GM23338 (cell line): ENCODE measurements around the gene C2orf81. TPM values are rescaled to one million over a fixed set of nuclear protein-coding genes. Genes with fewer than 3 reads are reported as not detected.

Experiments used
- ATAC-seq: fragments of 200-7000 bp; cut with Tn5 transposase; 3 replicates; pipeline ENCODE4 v1.9.1; 2020
- DNase-seq: peaks from one replicate; pipeline ENCODE4 v3.0.0-alpha.2; 2015; ENCODE audit warnings: low spot score
- H2AFZ ChIP-seq: fragments of 200-600 bp; sonication (generic); 2 replicates; pipeline ENCODE4 v1.8.0; 2016; ENCODE audit warnings: antibody characterized with exemption, mild to moderate bottlenecking, moderate library complexity
- H3F3A ChIP-seq: fragments of 200-600 bp; sonication (generic); replicated peaks from 2 replicates; pipeline ENCODE4 v1.8.0; 2017; ENCODE audit warnings: antibody characterized with exemption, mixed run types, low read depth
- H3K27ac ChIP-seq: fragments of 200-600 bp; sonication (generic); 2 replicates; pipeline ENCODE4 v1.6.1; 2016; ENCODE audit warnings: low read depth
- H3K27me3 ChIP-seq: fragments of 200-600 bp; sonication (generic); 2 replicates; pipeline ENCODE4 v1.8.0; 2016; ENCODE audit warnings: mild to moderate bottlenecking, mixed run types, moderate library complexity; ENCODE audit not compliant: insufficient read depth
- H3K36me3 ChIP-seq: fragments of 200-600 bp; sonication (generic); 2 replicates; pipeline ENCODE4 v1.8.0; 2016; ENCODE audit warnings: mild to moderate bottlenecking; ENCODE audit not compliant: insufficient read depth
- H3K4me1 ChIP-seq: fragments of 200-600 bp; sonication (generic); 2 replicates; pipeline ENCODE4 v1.8.0; 2016; ENCODE audit warnings: mild to moderate bottlenecking, moderate library complexity; ENCODE audit not compliant: insufficient read depth
- H3K4me2 ChIP-seq: fragments of 200-600 bp; sonication (generic); 2 replicates; pipeline ENCODE4 v1.7.1; 2017; ENCODE audit warnings: mixed run types
- H3K4me3 ChIP-seq: fragments of 200-600 bp; sonication (generic); 2 replicates; pipeline ENCODE4 v1.6.1; 2016; ENCODE audit warnings: mixed run types
- H3K79me2 ChIP-seq: fragments of 200-600 bp; sonication (generic); replicated peaks from 2 replicates; pipeline ENCODE4 v1.8.0; 2017; ENCODE audit warnings: mild to moderate bottlenecking; ENCODE audit not compliant: insufficient read depth
- H3K9me2 ChIP-seq: fragments of 200-600 bp; sonication (generic); 2 replicates; pipeline ENCODE4 v1.8.0; 2017; ENCODE audit not compliant: insufficient read depth
- H4K20me1 ChIP-seq: fragments of 200-600 bp; sonication (generic); replicated peaks from 2 replicates; pipeline ENCODE4 v1.8.0; 2017; ENCODE audit warnings: mild to moderate bottlenecking; ENCODE audit not compliant: insufficient read depth
- H3K27ac Mint-ChIP-seq: 2 replicates; pipeline ENCODE4 v1.8.0; 2020; ENCODE audit warnings: inconsistent platforms, mild to moderate bottlenecking, moderate library complexity, mixed read lengths
- H3K27me3 Mint-ChIP-seq: 3 replicates; pipeline ENCODE4 v1.8.0; 2022; ENCODE audit warnings: low read depth, mild to moderate bottlenecking, moderate library complexity, mixed read lengths, inconsistent platforms; ENCODE audit not compliant: insufficient read depth, poor library complexity
- H3K36me3 Mint-ChIP-seq: 3 replicates; pipeline ENCODE4 v1.8.0; 2021; ENCODE audit warnings: low read depth, mild to moderate bottlenecking, inconsistent platforms, moderate library complexity, mixed read lengths
- H3K4me1 Mint-ChIP-seq: 3 replicates; pipeline ENCODE4 v1.8.0; 2020; ENCODE audit warnings: mild to moderate bottlenecking, inconsistent platforms, mixed read lengths
- H3K4me3 Mint-ChIP-seq: 3 replicates; pipeline ENCODE4 v1.8.0; 2021; ENCODE audit warnings: moderate library complexity, mild to moderate bottlenecking, inconsistent platforms, mixed read lengths
- H3K9me3 Mint-ChIP-seq: 3 replicates; pipeline ENCODE4 v1.8.0; 2020; ENCODE audit warnings: moderate library complexity, mild to moderate bottlenecking, inconsistent platforms, mixed read lengths
- CTCF ChIP-seq, 2 experiments: fragments of 200-600 bp in 1 of 2; sonication (generic) in 1 of 2; conservative IDR thresholded peaks; 2 replicates each; pipeline versions ENCODE4 v1.5.1 to v1.6.1; 2016 to 2017; ENCODE audit warnings: antibody characterized with exemption in 2 of 2, low read depth in 2 of 2, mild to moderate bottlenecking in 2 of 2, moderate library complexity in 1 of 2
- EZH2 ChIP-seq: fragments of 200-600 bp; sonication (generic); IDR thresholded peaks from one replicate; pipeline ENCODE4 v1.8.0; 2017; ENCODE audit warnings: antibody characterized with exemption, mild to moderate bottlenecking, low read depth; ENCODE audit not compliant: unreplicated experiment
- EZH2phosphoT487 ChIP-seq: fragments of 200-600 bp; sonication (generic); IDR thresholded peaks from one replicate; pipeline ENCODE4 v1.8.1; 2018; ENCODE audit warnings: antibody characterized with exemption; ENCODE audit not compliant: unreplicated experiment
- POLR2AphosphoS5 ChIP-seq: IDR thresholded peaks from 2 replicates; pipeline ENCODE4 v1.6.1; 2016; ENCODE audit warnings: antibody characterized with exemption, low read depth
- REST ChIP-seq: IDR thresholded peaks from one replicate; pipeline ENCODE4 v1.6.1; 2018; ENCODE audit warnings: antibody characterized with exemption; ENCODE audit not compliant: unreplicated experiment
- ZNF462 ChIP-seq: fragments of 250-450 bp; sonication (Bioruptor Pico); IDR thresholded peaks from 2 replicates; pipeline ENCODE4 v1.5.0; 2020; ENCODE audit warnings: mild to moderate bottlenecking, moderate library complexity
- polyA plus RNA-seq: library from polyadenylated mRNA; unstranded; fragments of >200 nt; fragmentation: Nextera tagmentation; extraction: Ambion mirVana; gene quantifications from 2 replicates; pipeline ENCODE4 v1.2.1, GENCODE V29; 2016
- total RNA-seq: library from RNA; depleted of rRNA; stranded (reverse); fragments of >200 nt; shearing (Covaris generic); gene quantifications from 2 replicates; pipeline ENCODE4 v1.2.3, GENCODE V29; 2014

The C2orf81 gene
- total and polyA plus RNA-seq, 2 experiments from 2014 or later, result 3.8 to 4.6 TPM

DNA sequence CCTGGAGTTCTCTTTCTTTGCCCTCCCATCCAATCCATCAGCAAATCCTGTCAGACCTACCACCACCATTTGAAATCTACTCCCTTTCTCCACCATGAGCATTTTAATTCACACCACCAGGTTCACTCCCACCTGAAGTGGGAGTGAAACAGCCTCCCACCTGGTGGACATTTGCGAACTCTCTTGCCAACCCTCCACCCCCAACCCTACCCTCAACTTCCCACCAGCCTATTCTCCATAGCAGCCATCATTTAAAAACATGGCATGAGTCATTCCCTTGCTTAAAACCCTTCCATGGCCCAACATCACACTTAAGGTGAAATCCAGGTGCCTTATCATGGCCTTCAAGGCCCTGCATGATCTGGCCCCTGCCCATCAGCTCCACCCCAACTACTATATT, 16.8 kb upstream of the C2orf81 start:
- peaks cover 23% of the 10 kb centered on the region for H3K27me3 Mint-ChIP-seq
- H3K79me2 ChIP-seq, result peaks cover 60% of the 10 kb centered on the region
- H3K4me3 ChIP-seq, result 0 out of 2 replicates have a peak overlapping the region, but pooled peaks have one; percentile 30
- H3K4me1 Mint-ChIP-seq, result peaks cover 40% of the 10 kb centered on the region
- H3K4me3 Mint-ChIP-seq, result peak overlapping the region; percentile 98; the same call in 2 of the 3 replicates
- no peak for DNase-seq
- H4K20me1 ChIP-seq, result peaks cover 34% of the 10 kb centered on the region
- H3K36me3 Mint-ChIP-seq, result peaks cover 27% of the 10 kb centered on the region
- peaks cover 35% of the 10 kb centered on the region for H3K4me1 ChIP-seq
- H3F3A ChIP-seq, result peaks cover 18% of the 10 kb centered on the region
- H2AFZ ChIP-seq, result no peak overlapping the region
- no peak overlapping the region for H3K27ac ChIP-seq
- peak overlapping the region; percentile 48; the same call in 1 of the 2 replicates for H3K4me2 ChIP-seq
- ATAC-seq, result no peak
- H3K36me3 ChIP-seq, result no peaks in the 10 kb centered on the region
- no peaks in the 10 kb centered on the region for H3K27me3 ChIP-seq
- H3K27ac Mint-ChIP-seq, result peak overlapping the region; percentile 64; the same call in 1 of the 2 replicates
- no peak for TF ChIP-seq REST
- no peak for TF ChIP-seq CTCF (conservative IDR thresholded peaks at IDR 0.05; ENCODE audit: low read depth in 2 of 2)
- no peaks in the 10 kb centered on the region for H3K9me2 ChIP-seq
- H3K9me3 Mint-ChIP-seq, result no peaks in the 10 kb centered on the region

GRCh38 chr2:74436848-74437695, 15.7 kb upstream of the C2orf81 start:
- Mint-ChIP-seq H3K4me1 (peaks cover 40% of the 10 kb centered on the region), H3K9me3 (no peaks in the 10 kb centered on the region), H3K27ac (no peak overlapping the region), H3K27me3 (peaks cover 20% of the 10 kb centered on the region), H3K36me3 (peaks cover 33% of the 10 kb centered on the region), H3K4me3 (peak overlapping the region; percentile 9; the same call in 1 of the 3 replicates)
- Histone ChIP-seq H3K27me3 (no peaks in the 10 kb centered on the region), H3F3A (peaks cover 11% of the 10 kb centered on the region), H2AFZ (no peak overlapping the region; the same call in 1 of the 2 replicates), H3K9me2 (no peaks in the 10 kb centered on the region), H3K4me1 (peaks cover 35% of the 10 kb centered on the region), H3K27ac (0 out of 2 replicates have a peak overlapping the region, but pooled peaks have one; percentile 45), H3K4me2 (peak overlapping the region; percentile 73), H3K79me2 (peaks cover 60% of the 10 kb centered on the region), H3K36me3 (no peaks in the 10 kb centered on the region), H4K20me1 (peaks cover 34% of the 10 kb centered on the region), H3K4me3 (peak overlapping the region; percentile 50)
- DNase-seq (peak; percentile 66), ATAC-seq (no peak; the same call in 2 of the 3 replicates)
- no peak for TF ChIP-seq EZH2
- TF ChIP-seq POLR2AphosphoS5, result no peak
- no peak for TF ChIP-seq EZH2phosphoT487
- TF ChIP-seq ZNF462 (CRISPR knock-in tag), result no peak
